ENCODE results near the gene RANGRF.
A peak's percentile ranks its signal among the peaks of the same experiment; 100 is the strongest.

Gene RANGRF

GRCh38 chr17:8289103-8289397 is 580 bp downstream of the RANGRF start:
- Histone ChIP-seq H3K4me3 (ENCODE audit: insufficient read depth, low read depth, low read length, poor library complexity, severe bottlenecking) (peak overlapping the region; percentile 96), H3K27me3 (replicated peaks; ENCODE audit: control insufficient read depth, insufficient read depth, low read length, poor library complexity, severe bottlenecking) (no peaks in the 10 kb centered on the region), H3K9me3 (ENCODE audit: control insufficient read depth, low read length) (no peaks in the 10 kb centered on the region), H3K27ac (ENCODE audit: insufficient read depth, low read length, poor library complexity, severe bottlenecking) (peak overlapping the region; percentile 90), H3K36me3 (ENCODE audit: control insufficient read depth, insufficient read depth, low read length) (no peaks in the 10 kb centered on the region), H3K4me1 (ENCODE audit: control insufficient read depth, insufficient read depth, low read length, poor library complexity, severe bottlenecking) (peaks cover 21% of the 10 kb centered on the region)
- peak in 1 of 3 donors; percentile 42 for DNase-seq

- DNase-seq, result no peak
- H3K9me3 ChIP-seq (ENCODE audit: control insufficient read depth, low read length), result no peaks in the 10 kb centered on the region
- H3K36me3 ChIP-seq (ENCODE audit: control insufficient read depth, insufficient read depth, low read length), result no peaks in the 10 kb centered on the region
- H3K27me3 ChIP-seq (replicated peaks; ENCODE audit: control insufficient read depth, insufficient read depth, low read length, poor library complexity, severe bottlenecking), result no peaks in the 10 kb centered on the region
- H3K27ac ChIP-seq (ENCODE audit: insufficient read depth, low read length, poor library complexity, severe bottlenecking), result no peak overlapping the region
- no peak overlapping the region for H3K4me3 ChIP-seq (ENCODE audit: insufficient read depth, low read depth, low read length, poor library complexity, severe bottlenecking)
- peaks cover 23% of the 10 kb centered on the region for H3K4me1 ChIP-seq (ENCODE audit: control insufficient read depth, insufficient read depth, low read length, poor library complexity, severe bottlenecking)
These were observed 1.6 kb downstream of the RANGRF start for GRCh38 chr17:8290043-8290442.

- Histone ChIP-seq H3K9me3 (ENCODE audit: control insufficient read depth, low read length) (no peaks in the 10 kb centered on the region), H3K4me3 (ENCODE audit: insufficient read depth, low read depth, low read length, poor library complexity, severe bottlenecking) (no peak overlapping the region), H3K27ac (ENCODE audit: insufficient read depth, low read length, poor library complexity, severe bottlenecking) (no peak overlapping the region), H3K36me3 (ENCODE audit: control insufficient read depth, insufficient read depth, low read length) (no peaks in the 10 kb centered on the region), H3K27me3 (replicated peaks; ENCODE audit: control insufficient read depth, insufficient read depth, low read length, poor library complexity, severe bottlenecking) (no peaks in the 10 kb centered on the region), H3K4me1 (ENCODE audit: control insufficient read depth, insufficient read depth, low read length, poor library complexity, severe bottlenecking) (peaks cover 22% of the 10 kb centered on the region)
- no peak for DNase-seq
These were observed 4.3 kb downstream of the RANGRF start for GRCh38 chr17:8292639-8293395.

GRCh38 chr17:8294361-8294760 is 5.9 kb downstream of the RANGRF start:
- peak overlapping the region; percentile 89 for H3K27ac ChIP-seq (ENCODE audit: insufficient read depth, low read length, poor library complexity, severe bottlenecking)
- no peaks in the 10 kb centered on the region for H3K9me3 ChIP-seq (ENCODE audit: control insufficient read depth, low read length)
- H3K36me3 ChIP-seq (ENCODE audit: control insufficient read depth, insufficient read depth, low read length), result no peaks in the 10 kb centered on the region
- no peak overlapping the region for H3K4me3 ChIP-seq (ENCODE audit: insufficient read depth, low read depth, low read length, poor library complexity, severe bottlenecking)
- H3K27me3 ChIP-seq (replicated peaks; ENCODE audit: control insufficient read depth, insufficient read depth, low read length, poor library complexity, severe bottlenecking), result no peaks in the 10 kb centered on the region
- H3K4me1 ChIP-seq (ENCODE audit: control insufficient read depth, insufficient read depth, low read length, poor library complexity, severe bottlenecking), result peaks cover 11% of the 10 kb centered on the region
- DNase-seq, result no peak

- Histone ChIP-seq H3K27ac (ENCODE audit: insufficient read depth, low read length, poor library complexity, severe bottlenecking) (peak overlapping the region; percentile 89), H3K36me3 (ENCODE audit: control insufficient read depth, insufficient read depth, low read length) (no peaks in the 10 kb centered on the region), H3K27me3 (replicated peaks; ENCODE audit: control insufficient read depth, insufficient read depth, low read length, poor library complexity, severe bottlenecking) (no peaks in the 10 kb centered on the region), H3K4me1 (ENCODE audit: control insufficient read depth, insufficient read depth, low read length, poor library complexity, severe bottlenecking) (peaks cover 6% of the 10 kb centered on the region), H3K4me3 (ENCODE audit: insufficient read depth, low read depth, low read length, poor library complexity, severe bottlenecking) (peak overlapping the region; percentile 81), H3K9me3 (ENCODE audit: control insufficient read depth, low read length) (no peaks in the 10 kb centered on the region)
- no peak for DNase-seq
These were observed 6.4 kb downstream of the RANGRF start for GRCh38 chr17:8294814-8295316.

- H3K27me3 ChIP-seq (replicated peaks; ENCODE audit: control insufficient read depth, insufficient read depth, low read length, poor library complexity, severe bottlenecking), result no peaks in the 10 kb centered on the region
- H3K4me1 ChIP-seq (ENCODE audit: control insufficient read depth, insufficient read depth, low read length, poor library complexity, severe bottlenecking), result no peaks in the 10 kb centered on the region
- H3K4me3 ChIP-seq (ENCODE audit: insufficient read depth, low read depth, low read length, poor library complexity, severe bottlenecking), result no peak overlapping the region
- no peaks in the 10 kb centered on the region for H3K9me3 ChIP-seq (ENCODE audit: control insufficient read depth, low read length)
- no peak overlapping the region for H3K27ac ChIP-seq (ENCODE audit: insufficient read depth, low read length, poor library complexity, severe bottlenecking)
- no peaks in the 10 kb centered on the region for H3K36me3 ChIP-seq (ENCODE audit: control insufficient read depth, insufficient read depth, low read length)
- DNase-seq, result no peak
These were observed 11.8 kb downstream of the RANGRF start for GRCh38 chr17:8300226-8300625.

GRCh38 chr17:8300627-8301242 is 12.3 kb downstream of the RANGRF start:
- Histone ChIP-seq H3K4me3 (ENCODE audit: insufficient read depth, low read depth, low read length, poor library complexity, severe bottlenecking) (no peak overlapping the region), H3K9me3 (ENCODE audit: control insufficient read depth, low read length) (no peaks in the 10 kb centered on the region), H3K27ac (ENCODE audit: insufficient read depth, low read length, poor library complexity, severe bottlenecking) (no peak overlapping the region), H3K27me3 (replicated peaks; ENCODE audit: control insufficient read depth, insufficient read depth, low read length, poor library complexity, severe bottlenecking) (no peaks in the 10 kb centered on the region), H3K4me1 (ENCODE audit: control insufficient read depth, insufficient read depth, low read length, poor library complexity, severe bottlenecking) (no peaks in the 10 kb centered on the region), H3K36me3 (ENCODE audit: control insufficient read depth, insufficient read depth, low read length) (no peaks in the 10 kb centered on the region)
- DNase-seq, result peak; percentile 37 to 46 (median 37)

GRCh38 chr17:8310601-8311123 is 22.2 kb downstream of the RANGRF start:
- Histone ChIP-seq H3K27ac (ENCODE audit: insufficient read depth, low read length, poor library complexity, severe bottlenecking) (no peak overlapping the region), H3K4me1 (ENCODE audit: control insufficient read depth, insufficient read depth, low read length, poor library complexity, severe bottlenecking) (no peaks in the 10 kb centered on the region), H3K27me3 (replicated peaks; ENCODE audit: control insufficient read depth, insufficient read depth, low read length, poor library complexity, severe bottlenecking) (no peaks in the 10 kb centered on the region), H3K4me3 (ENCODE audit: insufficient read depth, low read depth, low read length, poor library complexity, severe bottlenecking) (no peak overlapping the region), H3K36me3 (ENCODE audit: control insufficient read depth, insufficient read depth, low read length) (no peaks in the 10 kb centered on the region), H3K9me3 (ENCODE audit: control insufficient read depth, low read length) (no peaks in the 10 kb centered on the region)
- no peak for DNase-seq

GRCh38 chr17:8311131-8311790 is 22.8 kb downstream of the RANGRF start:
- no peak for DNase-seq
- no peaks in the 10 kb centered on the region for H3K36me3 ChIP-seq (ENCODE audit: control insufficient read depth, insufficient read depth, low read length)
- H3K4me3 ChIP-seq (ENCODE audit: insufficient read depth, low read depth, low read length, poor library complexity, severe bottlenecking), result no peak overlapping the region
- H3K27ac ChIP-seq (ENCODE audit: insufficient read depth, low read length, poor library complexity, severe bottlenecking), result no peak overlapping the region
- H3K9me3 ChIP-seq (ENCODE audit: control insufficient read depth, low read length), result no peaks in the 10 kb centered on the region
- no peaks in the 10 kb centered on the region for H3K27me3 ChIP-seq (replicated peaks; ENCODE audit: control insufficient read depth, insufficient read depth, low read length, poor library complexity, severe bottlenecking)
- H3K4me1 ChIP-seq (ENCODE audit: control insufficient read depth, insufficient read depth, low read length, poor library complexity, severe bottlenecking), result no peaks in the 10 kb centered on the region

GRCh38 chr17:8312251-8312650 is 23.8 kb downstream of the RANGRF start:
- Histone ChIP-seq H3K36me3 (ENCODE audit: control insufficient read depth, insufficient read depth, low read length) (no peaks in the 10 kb centered on the region), H3K27ac (ENCODE audit: insufficient read depth, low read length, poor library complexity, severe bottlenecking) (no peak overlapping the region), H3K9me3 (ENCODE audit: control insufficient read depth, low read length) (no peaks in the 10 kb centered on the region), H3K27me3 (replicated peaks; ENCODE audit: control insufficient read depth, insufficient read depth, low read length, poor library complexity, severe bottlenecking) (no peaks in the 10 kb centered on the region), H3K4me1 (ENCODE audit: control insufficient read depth, insufficient read depth, low read length, poor library complexity, severe bottlenecking) (no peaks in the 10 kb centered on the region), H3K4me3 (ENCODE audit: insufficient read depth, low read depth, low read length, poor library complexity, severe bottlenecking) (no peak overlapping the region)
- no peak for DNase-seq
